Neural progenitor cell (in vitro differentiated cells): Measurements from ENCODE around the gene CHCHD6. TPM values are rescaled to one million over a fixed set of nuclear protein-coding genes. Genes with fewer than 3 reads are reported as not detected.

Source experiments
- DNase-seq: peaks from one replicate; pipeline ENCODE4 v3.0.0-alpha.2; 2016; ENCODE audit warnings: low spot score
- H2AFZ ChIP-seq: fragments of 200-600 bp; sonication (generic); replicated peaks from 2 replicates; pipeline ENCODE4 v1.6.1; 2016; ENCODE audit warnings: antibody characterized with exemption
- H3F3A ChIP-seq: fragments of 200-600 bp; sonication (generic); 2 replicates; pipeline ENCODE4 v1.6.1; 2016; ENCODE audit warnings: antibody characterized with exemption, low read depth
- H3K27ac ChIP-seq: fragments of 200-600 bp; sonication (generic); 2 replicates; pipeline ENCODE4 v1.5.1; 2016; ENCODE audit warnings: mild to moderate bottlenecking
- H3K27me3 ChIP-seq: fragments of 200-600 bp; sonication (generic); 2 replicates; pipeline ENCODE4 v1.6.1; 2016; ENCODE audit warnings: mild to moderate bottlenecking, moderate library complexity
- H3K36me3 ChIP-seq: fragments of 200-600 bp; sonication (generic); 2 replicates; pipeline ENCODE4 v1.5.1; 2016
- H3K4me1 ChIP-seq: fragments of 200-600 bp; sonication (generic); 2 replicates; pipeline ENCODE4 v1.6.1; 2016; ENCODE audit warnings: mixed run types
- H3K4me2 ChIP-seq: fragments of 200-600 bp; sonication (generic); 2 replicates; pipeline ENCODE4 v1.6.1; 2016
- H3K4me3 ChIP-seq: fragments of 200-600 bp; sonication (generic); 2 replicates; pipeline ENCODE4 v1.5.1; 2016
- H3K79me2 ChIP-seq: fragments of 200-600 bp; sonication (generic); 2 replicates; pipeline ENCODE4 v1.6.1; 2016; ENCODE audit warnings: low read depth
- H3K9ac ChIP-seq: fragments of 200-600 bp; sonication (generic); 2 replicates; pipeline ENCODE4 v1.6.1; 2016
- H3K9me3 ChIP-seq: fragments of 200-600 bp; sonication (generic); 2 replicates; pipeline ENCODE4 v1.5.1; 2016; ENCODE audit warnings: low read depth
- H4K20me1 ChIP-seq: fragments of 200-600 bp; sonication (generic); 2 replicates; pipeline ENCODE4 v1.6.1; 2016; ENCODE audit warnings: low read depth
- H3K27ac Mint-ChIP-seq: 3 replicates; pipeline ENCODE4 v1.8.0; 2021; ENCODE audit warnings: mixed read lengths
- H3K27me3 Mint-ChIP-seq: 2 replicates; pipeline ENCODE4 v1.8.0; 2022; ENCODE audit warnings: low read depth, mild to moderate bottlenecking, inconsistent platforms, moderate library complexity, mixed read lengths; ENCODE audit not compliant: insufficient read depth
- H3K36me3 Mint-ChIP-seq: 3 replicates; pipeline ENCODE4 v1.8.0; 2021; ENCODE audit warnings: mixed read lengths
- H3K4me1 Mint-ChIP-seq: 3 replicates; pipeline ENCODE4 v1.8.0; 2021; ENCODE audit warnings: mixed read lengths
- H3K4me3 Mint-ChIP-seq: 3 replicates; pipeline ENCODE4 v1.8.0; 2021; ENCODE audit warnings: mild to moderate bottlenecking, moderate library complexity, mixed read lengths
- H3K9me3 Mint-ChIP-seq: 3 replicates; pipeline ENCODE4 v1.8.0; 2020; ENCODE audit warnings: mixed read lengths
- EZH2 ChIP-seq: fragments of 200-600 bp; sonication (generic); IDR thresholded peaks from 2 replicates; pipeline ENCODE4 v1.6.1; 2017; ENCODE audit warnings: antibody characterized with exemption, mild to moderate bottlenecking, moderate library complexity
- EZH2phosphoT487 ChIP-seq: fragments of 200-600 bp; sonication (generic); IDR thresholded peaks from 2 replicates; pipeline ENCODE4 v1.6.1; 2017; ENCODE audit warnings: antibody characterized with exemption
- total RNA-seq: library from RNA; depleted of rRNA; stranded (reverse); fragments of >200 nt; gene quantifications from 2 replicates; pipeline ENCODE4 v1.2.3, GENCODE V29; 2015; ENCODE audit warnings: low replicate concordance
- TF ChIP-seq, protein P1 (sequence below): fragments of 200-600 bp; sonication (generic); IDR thresholded peaks from 2 replicates; pipeline ENCODE4 v1.5.1; 2017; ENCODE audit warnings: antibody characterized with exemption, mild to moderate bottlenecking

The CHCHD6 gene
- total RNA-seq, 1 donor from 2014 or later: 35.7 TPM

DNA sequence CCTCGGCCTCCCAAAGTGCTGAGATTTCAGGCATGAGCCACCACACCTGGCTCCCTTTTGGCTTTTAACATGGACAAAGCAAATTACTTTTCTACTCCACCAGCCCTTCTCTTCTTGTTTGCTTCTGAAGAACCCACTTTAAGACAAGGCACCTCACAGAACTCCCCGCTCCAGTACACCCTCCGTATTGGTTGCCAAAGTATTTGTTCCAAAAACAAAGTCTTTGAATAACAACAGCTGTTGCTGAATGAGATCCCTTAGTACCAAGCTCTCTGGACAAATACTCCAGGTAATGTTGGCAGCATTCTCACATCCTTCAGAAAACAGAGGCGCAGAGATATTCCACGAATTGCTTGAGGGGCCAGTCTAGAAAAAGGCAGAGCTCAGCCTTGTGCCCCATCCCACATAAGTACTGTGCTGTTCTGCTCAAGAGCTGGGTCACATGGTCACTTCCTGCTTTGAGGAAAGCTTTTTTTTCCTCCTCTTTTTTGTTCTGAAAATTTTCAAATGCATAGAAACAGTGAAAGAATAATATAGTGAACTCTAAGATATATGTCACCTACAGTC is 7.3 kb upstream of the CHCHD6 start:
- no peak for DNase-seq
- H3K9me3 ChIP-seq: no peaks in the 10 kb centered on the region
- Mint-ChIP-seq H3K4me1 (peaks cover 3% of the 10 kb centered on the region), H3K4me3 (no peak overlapping the region), H3K9me3 (peaks cover 3% of the 10 kb centered on the region), H3K27ac (no peak overlapping the region), H3K36me3 (no peaks in the 10 kb centered on the region), H3K27me3 (peaks cover under 1% of the 10 kb centered on the region)
- H2AFZ ChIP-seq: no peak overlapping the region
- no peak overlapping the region for H3K4me2 ChIP-seq
- H3K4me3 ChIP-seq: no peak overlapping the region
- no peaks in the 10 kb centered on the region for H3K36me3 ChIP-seq
- H3K4me1 ChIP-seq: peaks cover 4% of the 10 kb centered on the region
- no peaks in the 10 kb centered on the region for H3F3A ChIP-seq
- H3K27me3 ChIP-seq: peaks cover 7% of the 10 kb centered on the region
- H3K27ac ChIP-seq: no peak overlapping the region
- no peak overlapping the region for H3K9ac ChIP-seq
- TF ChIP-seq EZH2 (no peak), EZH2phosphoT487 (no peak)
- TF ChIP-seq, protein P1, sequence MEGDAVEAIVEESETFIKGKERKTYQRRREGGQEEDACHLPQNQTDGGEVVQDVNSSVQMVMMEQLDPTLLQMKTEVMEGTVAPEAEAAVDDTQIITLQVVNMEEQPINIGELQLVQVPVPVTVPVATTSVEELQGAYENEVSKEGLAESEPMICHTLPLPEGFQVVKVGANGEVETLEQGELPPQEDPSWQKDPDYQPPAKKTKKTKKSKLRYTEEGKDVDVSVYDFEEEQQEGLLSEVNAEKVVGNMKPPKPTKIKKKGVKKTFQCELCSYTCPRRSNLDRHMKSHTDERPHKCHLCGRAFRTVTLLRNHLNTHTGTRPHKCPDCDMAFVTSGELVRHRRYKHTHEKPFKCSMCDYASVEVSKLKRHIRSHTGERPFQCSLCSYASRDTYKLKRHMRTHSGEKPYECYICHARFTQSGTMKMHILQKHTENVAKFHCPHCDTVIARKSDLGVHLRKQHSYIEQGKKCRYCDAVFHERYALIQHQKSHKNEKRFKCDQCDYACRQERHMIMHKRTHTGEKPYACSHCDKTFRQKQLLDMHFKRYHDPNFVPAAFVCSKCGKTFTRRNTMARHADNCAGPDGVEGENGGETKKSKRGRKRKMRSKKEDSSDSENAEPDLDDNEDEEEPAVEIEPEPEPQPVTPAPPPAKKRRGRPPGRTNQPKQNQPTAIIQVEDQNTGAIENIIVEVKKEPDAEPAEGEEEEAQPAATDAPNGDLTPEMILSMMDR: no peak
- H4K20me1 ChIP-seq: no peaks in the 10 kb centered on the region
- no peaks in the 10 kb centered on the region for H3K79me2 ChIP-seq

DNA sequence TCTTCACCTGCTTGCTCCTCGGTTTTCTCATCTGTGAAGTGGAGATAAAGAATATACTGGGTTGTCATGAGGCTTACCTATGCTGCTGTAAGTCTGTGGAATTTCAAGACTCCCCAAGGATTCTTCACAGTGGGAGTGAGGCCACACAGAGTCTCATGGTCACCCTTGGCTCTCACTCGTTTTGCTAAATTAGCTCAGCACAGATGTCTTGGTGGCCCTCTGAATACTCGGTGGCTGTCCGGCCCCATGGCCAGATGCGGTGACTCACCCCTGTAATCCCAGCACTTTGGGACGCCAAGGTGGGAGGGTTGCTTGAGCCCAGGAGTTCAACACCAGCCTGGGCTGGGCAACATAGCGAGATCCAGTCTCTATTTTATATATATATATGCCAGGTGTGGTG is 5.0 kb upstream of the CHCHD6 start:
- H3K36me3 ChIP-seq: no peaks in the 10 kb centered on the region
- H3F3A ChIP-seq: no peaks in the 10 kb centered on the region
- H3K9me3 ChIP-seq: no peaks in the 10 kb centered on the region
- Mint-ChIP-seq H3K9me3 (peaks cover 4% of the 10 kb centered on the region), H3K36me3 (no peaks in the 10 kb centered on the region), H3K4me3 (no peak overlapping the region), H3K27ac (no peak overlapping the region), H3K27me3 (peaks cover 4% of the 10 kb centered on the region), H3K4me1 (peaks cover 8% of the 10 kb centered on the region)
- DNase-seq: no peak
- no peak overlapping the region for H3K4me2 ChIP-seq
- H3K4me3 ChIP-seq: no peak overlapping the region
- H2AFZ ChIP-seq: no peak overlapping the region
- H4K20me1 ChIP-seq: no peaks in the 10 kb centered on the region
- no peaks in the 10 kb centered on the region for H3K79me2 ChIP-seq
- peaks cover 26% of the 10 kb centered on the region for H3K27me3 ChIP-seq
- H3K27ac ChIP-seq: no peak overlapping the region
- TF ChIP-seq, protein P1: no peak
- TF ChIP-seq EZH2 (no peak), EZH2phosphoT487 (no peak)
- no peaks in the 10 kb centered on the region for H3K4me1 ChIP-seq
- no peak overlapping the region for H3K9ac ChIP-seq

DNA sequence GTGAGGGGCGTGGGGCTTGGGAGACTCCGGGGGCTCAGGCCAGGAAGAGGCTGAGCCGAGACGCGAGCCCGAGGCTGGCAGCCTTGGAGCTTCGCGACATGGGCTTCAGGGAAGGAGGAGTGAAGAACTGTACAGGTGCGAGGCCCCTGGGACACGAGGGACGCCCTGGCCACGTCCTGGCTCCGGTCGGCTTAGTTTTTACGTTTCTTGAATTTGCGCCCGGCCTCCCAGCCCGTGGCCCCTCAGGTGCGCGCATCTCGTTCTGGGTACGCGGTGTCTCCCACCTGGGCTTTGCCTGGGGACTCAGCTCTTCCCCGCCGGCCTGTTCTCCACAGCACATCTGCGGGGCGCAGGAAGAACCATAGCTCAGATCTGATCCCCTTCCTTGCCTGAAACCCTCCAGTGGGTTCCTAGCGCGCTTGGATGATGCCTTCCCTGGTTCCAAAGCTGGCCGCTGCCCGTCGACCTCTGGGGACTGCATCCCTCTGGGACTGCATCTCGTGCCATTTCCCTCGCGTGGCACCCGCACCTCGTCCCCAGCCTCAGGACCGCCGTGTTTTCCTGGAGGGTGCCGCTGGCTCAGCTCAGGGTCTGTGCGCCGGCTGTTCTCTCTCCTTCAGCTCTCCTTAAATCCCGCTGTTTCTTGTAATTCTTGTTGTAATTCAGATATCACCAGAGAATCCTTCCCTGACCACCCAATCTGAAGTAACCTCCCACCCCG is 614 bp downstream of the CHCHD6 start:
- peaks cover 4% of the 10 kb centered on the region for H3K27me3 Mint-ChIP-seq
- peaks cover 16% of the 10 kb centered on the region for H3K36me3 Mint-ChIP-seq
- no peaks in the 10 kb centered on the region for H3K4me1 ChIP-seq
- no peaks in the 10 kb centered on the region for H3K36me3 ChIP-seq
- H3K27ac ChIP-seq: no peak overlapping the region
- no peak overlapping the region for H3K9ac ChIP-seq
- H3K79me2 ChIP-seq: peaks cover 12% of the 10 kb centered on the region
- no peaks in the 10 kb centered on the region for H3K9me3 ChIP-seq
- peak overlapping the region; percentile 97 for H3K4me2 ChIP-seq
- H3K27ac Mint-ChIP-seq: no peak overlapping the region
- H2AFZ ChIP-seq: peak overlapping the region; percentile 97
- TF ChIP-seq EZH2phosphoT487: no peak
- TF ChIP-seq EZH2: no peak
- TF ChIP-seq, protein P1: no peak
- H3F3A ChIP-seq: no peaks in the 10 kb centered on the region
- peaks cover 17% of the 10 kb centered on the region for H4K20me1 ChIP-seq
- peaks cover 4% of the 10 kb centered on the region for H3K9me3 Mint-ChIP-seq
- peak; percentile 40 for DNase-seq
- H3K4me3 ChIP-seq: peak overlapping the region; percentile 90
- peak overlapping the region; percentile 96 for H3K4me3 Mint-ChIP-seq
- peaks cover 39% of the 10 kb centered on the region for H3K27me3 ChIP-seq
- peaks cover 18% of the 10 kb centered on the region for H3K4me1 Mint-ChIP-seq
